Breast epithelium (tissue), 3 donors: ENCODE data around the gene CCDC178.

ENCODE experiments used
- CTCF ChIP-seq, 3 donors: fragments of 450-650 bp; IDR thresholded peaks; one replicate each; pipeline ENCODE4 v1.5.1; 2016 to 2017; ENCODE audit warnings: antibody characterized with exemption in 3 of 3, mild to moderate bottlenecking in 3 of 3, moderate library complexity in 3 of 3
- POLR2A ChIP-seq: fragments of 450-650 bp; IDR thresholded peaks from one replicate; pipeline ENCODE4 v1.6.1; 2016; ENCODE audit warnings: antibody characterized with exemption, mild to moderate bottlenecking, moderate library complexity
- POLR2AphosphoS5 ChIP-seq, 3 donors: sonication (generic); formaldehyde crosslinking; IDR thresholded peaks; one replicate each; pipeline ENCODE4 v1.6.1; 2017; ENCODE audit warnings: antibody characterized with exemption in 3 of 3

GRCh38 chr18:33010149-33010548, 430.4 kb downstream of the CCDC178 start:
- TF ChIP-seq CTCF (IDR thresholded peaks at IDR 0.05) = no peak
- TF ChIP-seq POLR2A = no peak
- no peak for TF ChIP-seq POLR2AphosphoS5 (IDR thresholded peaks at IDR 0.05)
